ENCODE results near the gene MAK.
"Not testable (repeated sequence)": the region's sequence is repeated elsewhere in the genome, so short reads cannot be mapped to it uniquely, and the experiment has no call there.

MAK gene

DNA sequence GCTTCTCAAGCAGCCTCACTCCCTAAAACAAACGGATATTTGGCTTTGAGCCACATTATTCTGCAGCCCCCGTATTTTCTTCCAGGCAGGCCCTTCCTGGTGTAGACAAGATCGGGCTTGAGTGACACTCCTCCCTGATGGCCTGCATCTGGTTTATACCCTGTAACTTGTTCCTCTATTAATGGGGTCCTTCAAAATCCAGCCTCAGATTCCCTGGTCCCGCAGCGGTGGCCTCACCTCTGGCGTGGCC, 115.8 kb downstream of the MAK start:
- no peak for DNase-seq

DNA sequence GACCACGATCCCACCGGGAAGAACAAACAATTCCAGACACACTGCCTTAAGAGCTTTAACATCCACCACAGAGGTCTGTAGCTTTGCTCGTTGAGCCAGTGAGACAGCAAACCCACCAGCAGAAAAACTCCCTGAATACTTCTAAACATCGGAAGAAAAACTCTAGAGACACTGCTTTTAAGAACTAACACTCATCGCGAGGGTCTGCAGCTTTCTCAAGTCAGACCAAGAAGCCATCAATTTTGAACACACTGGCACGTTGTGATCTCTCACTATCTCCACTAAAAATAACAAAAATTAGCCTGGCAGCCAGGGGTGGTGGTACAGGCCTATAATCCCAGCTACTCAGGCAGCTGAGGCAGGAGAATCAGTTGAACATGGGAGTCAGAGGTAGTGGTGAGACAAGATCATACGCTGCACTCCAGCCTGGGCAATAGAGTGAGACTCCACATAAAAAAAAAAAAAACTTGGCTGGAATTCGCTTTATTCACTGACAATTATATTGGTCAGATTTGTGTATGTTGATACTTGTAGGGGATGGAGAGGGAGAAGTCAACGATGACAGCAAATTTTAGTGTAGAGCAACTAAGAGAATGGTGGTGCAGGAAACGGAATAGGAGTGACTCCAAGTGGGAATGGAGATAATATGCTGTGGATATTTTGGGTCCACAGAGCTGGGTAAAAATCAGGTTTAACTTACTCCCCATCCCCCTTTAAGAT, 116.3 kb downstream of the MAK start:
- DNase-seq: no peak

- DNase-seq: not testable (repeated sequence)
Observed at GRCh38 chr6:10720960-10721849, 117.1 kb downstream of the MAK start.

- no peak for DNase-seq
Observed at GRCh38 chr6:10720265-10720959, 117.9 kb downstream of the MAK start.

GRCh38 chr6:10719964-10720264, 118.4 kb downstream of the MAK start:
- no peak for DNase-seq

DNA sequence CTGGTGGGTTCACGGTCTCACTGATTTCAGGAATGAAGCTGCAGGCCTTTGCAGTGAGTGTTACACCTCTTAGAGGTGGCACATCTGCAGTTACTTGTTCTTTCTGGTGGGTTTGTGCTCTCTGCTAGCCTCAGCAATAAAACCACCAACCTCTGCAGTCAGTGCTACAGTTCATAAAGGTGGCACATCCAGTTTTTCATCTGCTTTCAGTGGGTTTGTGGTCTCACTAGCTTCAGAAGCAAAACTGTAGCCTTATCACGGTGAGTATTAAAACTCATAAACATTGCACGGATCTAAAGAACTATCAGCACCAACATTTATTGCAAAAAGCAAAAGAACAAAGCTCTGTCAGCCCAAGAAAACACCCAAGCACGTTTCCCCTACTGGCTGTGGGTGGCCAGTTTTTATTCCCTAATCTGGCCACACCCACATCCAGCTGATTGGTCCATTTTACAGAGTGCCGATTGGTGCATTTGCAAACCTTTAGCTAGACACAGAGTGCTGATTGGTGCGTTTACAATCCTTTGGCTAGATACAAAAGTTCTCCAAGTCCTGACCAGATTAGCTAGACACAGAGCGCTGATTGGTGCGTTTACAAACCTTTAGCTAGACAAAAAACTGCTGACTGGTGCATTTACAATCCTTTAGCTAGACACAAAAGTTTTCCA, 118.9 kb downstream of the MAK start:
- no peak for DNase-seq

- no peak for DNase-seq
Observed at GRCh38 chr6:10713962-10714361, 124.4 kb downstream of the MAK start.

All from kidney glomerular epithelial cell (primary cell).